ENCODE data around the gene ISCA2. TPM values are rescaled to one million over a fixed set of nuclear protein-coding genes. Genes with fewer than 3 reads are reported as not detected.

ISCA2 gene
- total RNA-seq, 2 donors from 2014 or later, result 40.5 to 58.1 TPM

GRCh38 chr14:74538411-74539391, 45.1 kb downstream of the ISCA2 start:
- Histone ChIP-seq H3K27me3 (ENCODE audit: control insufficient read depth, insufficient read depth, low read length, poor library complexity, severe bottlenecking) (no peaks in the 10 kb centered on the region), H3K4me3 (ENCODE audit: low read length) (no peak overlapping the region), H3K4me1 (ENCODE audit: control insufficient read depth, insufficient read depth, low read length) (no peaks in the 10 kb centered on the region), H3K27ac (ENCODE audit: low read depth, low read length) (no peak overlapping the region), H3K9me3 (ENCODE audit: control insufficient read depth, low read length) (no peaks in the 10 kb centered on the region), H3K36me3 (ENCODE audit: control insufficient read depth, insufficient read depth, low read length) (no peaks in the 10 kb centered on the region), H3K9ac (ENCODE audit: extremely low read depth, low read length, poor library complexity, severe bottlenecking) (no peak overlapping the region)
- TF ChIP-seq CTCF (conservative IDR thresholded peaks at IDR 0.05), result no peak
- Mint-ChIP-seq H3K4me1 (peaks cover 3% of the 10 kb centered on the region), H3K9me3 (no peaks in the 10 kb centered on the region), H3K36me3 (ENCODE audit: low read depth) (no peaks in the 10 kb centered on the region), H3K27me3 (ENCODE audit: insufficient read depth) (no peaks in the 10 kb centered on the region), H3K4me3 (no peak overlapping the region), H3K27ac (no peak overlapping the region)
- DNase-seq, result no peak
- 93 to 94% methylated on average over 9 to 11 of the region's 11 CpGs for WGBS, 2 experiments (ENCODE audit: insufficient coverage in 1 of 2, insufficient read length in 1 of 2)

GRCh38 chr14:74539503-74539902, 45.9 kb downstream of the ISCA2 start:
- WGBS, 2 experiments (ENCODE audit: insufficient coverage in 1 of 2, insufficient read length in 1 of 2), result 82% methylated on average over 3 to 4 of the region's 4 CpGs
- Histone ChIP-seq H3K9me3 (ENCODE audit: control insufficient read depth, low read length) (no peaks in the 10 kb centered on the region), H3K27ac (ENCODE audit: low read depth, low read length) (no peak overlapping the region), H3K36me3 (ENCODE audit: control insufficient read depth, insufficient read depth, low read length) (no peaks in the 10 kb centered on the region), H3K4me1 (ENCODE audit: control insufficient read depth, insufficient read depth, low read length) (no peaks in the 10 kb centered on the region), H3K9ac (ENCODE audit: extremely low read depth, low read length, poor library complexity, severe bottlenecking) (no peak overlapping the region), H3K4me3 (ENCODE audit: low read length) (no peak overlapping the region), H3K27me3 (ENCODE audit: control insufficient read depth, insufficient read depth, low read length, poor library complexity, severe bottlenecking) (no peaks in the 10 kb centered on the region)
- no peak for DNase-seq
- H3K4me1 Mint-ChIP-seq, result peaks cover 4% of the 10 kb centered on the region
- no peaks in the 10 kb centered on the region for H3K36me3 Mint-ChIP-seq (ENCODE audit: low read depth)
- no peak for TF ChIP-seq CTCF (conservative IDR thresholded peaks at IDR 0.05)
- H3K27me3 Mint-ChIP-seq (ENCODE audit: insufficient read depth), result no peaks in the 10 kb centered on the region
- no peak overlapping the region for H3K27ac Mint-ChIP-seq
- H3K4me3 Mint-ChIP-seq, result no peak overlapping the region
- no peaks in the 10 kb centered on the region for H3K9me3 Mint-ChIP-seq

- Mint-ChIP-seq H3K9me3 (no peaks in the 10 kb centered on the region), H3K27me3 (ENCODE audit: insufficient read depth) (peaks cover 17% of the 10 kb centered on the region), H3K4me1 (peaks cover 4% of the 10 kb centered on the region), H3K4me3 (no peak overlapping the region), H3K27ac (no peak overlapping the region), H3K36me3 (ENCODE audit: low read depth) (no peaks in the 10 kb centered on the region)
- H3K4me3 ChIP-seq (ENCODE audit: low read length), result no peak overlapping the region
- H3K9me3 ChIP-seq (ENCODE audit: control insufficient read depth, low read length), result no peaks in the 10 kb centered on the region
- no peak overlapping the region for H3K9ac ChIP-seq (ENCODE audit: extremely low read depth, low read length, poor library complexity, severe bottlenecking)
- no peaks in the 10 kb centered on the region for H3K4me1 ChIP-seq (ENCODE audit: control insufficient read depth, insufficient read depth, low read length)
- no peak for DNase-seq
- no peak for TF ChIP-seq CTCF (conservative IDR thresholded peaks at IDR 0.05)
- H3K27me3 ChIP-seq (ENCODE audit: control insufficient read depth, insufficient read depth, low read length, poor library complexity, severe bottlenecking), result no peaks in the 10 kb centered on the region
- H3K27ac ChIP-seq (ENCODE audit: low read depth, low read length), result no peak overlapping the region
- no peaks in the 10 kb centered on the region for H3K36me3 ChIP-seq (ENCODE audit: control insufficient read depth, insufficient read depth, low read length)
- 87 to 100% methylated on average over 1 to 3 of the region's 3 CpGs for WGBS, 2 experiments (ENCODE audit: insufficient coverage in 1 of 2, insufficient read length in 1 of 2)
Measured at GRCh38 chr14:74541225-74541624, 47.7 kb downstream of the ISCA2 start.

Measured in endodermal cell (in vitro differentiated cells).